ENCODE measurements around the gene PRSS50. TPM values are rescaled to one million over a fixed set of nuclear protein-coding genes. Genes with fewer than 3 reads are reported as not detected.
A peak's percentile ranks its signal among the peaks of the same experiment; 100 is the strongest.

PRSS50 gene
- total RNA-seq, 1 experiment from 2014 or later, result not detected

GRCh38 chr3:46692566-46692990, 25.1 kb downstream of the PRSS50 start:
- DNase-seq (ENCODE audit: low spot score), result peak; percentile 15

- no peak for DNase-seq (ENCODE audit: low spot score)
Observed at GRCh38 chr3:46690798-46691197, 26.9 kb downstream of the PRSS50 start.

- no peak for DNase-seq (ENCODE audit: low spot score)
Observed at GRCh38 chr3:46685446-46685845, 32.2 kb downstream of the PRSS50 start.

- DNase-seq (ENCODE audit: low spot score), result no peak
Observed at GRCh38 chr3:46684891-46685290, 32.8 kb downstream of the PRSS50 start.

GRCh38 chr3:46682974-46683373, 34.7 kb downstream of the PRSS50 start:
- no peak for DNase-seq (ENCODE audit: low spot score)

- no peak for DNase-seq (ENCODE audit: low spot score)
Observed at GRCh38 chr3:46681856-46682540, 35.7 kb downstream of the PRSS50 start.

GRCh38 chr3:46681387-46681786, 36.3 kb downstream of the PRSS50 start:
- DNase-seq (ENCODE audit: low spot score), result no peak

- no peak for DNase-seq (ENCODE audit: low spot score)
Observed at GRCh38 chr3:46680298-46680826, 37.3 kb downstream of the PRSS50 start.

- no peak for DNase-seq (ENCODE audit: low spot score)
Observed at GRCh38 chr3:46679681-46680080, 38.0 kb downstream of the PRSS50 start.

GRCh38 chr3:46678280-46678679, 39.4 kb downstream of the PRSS50 start:
- no peak for DNase-seq (ENCODE audit: low spot score)

GRCh38 chr3:46677411-46677726, 40.3 kb downstream of the PRSS50 start:
- DNase-seq (ENCODE audit: low spot score), result no peak

- DNase-seq (ENCODE audit: low spot score), result no peak
Observed at GRCh38 chr3:46676601-46677410, 40.9 kb downstream of the PRSS50 start.

- DNase-seq (ENCODE audit: low spot score), result no peak
Observed at GRCh38 chr3:46675843-46676567, 41.7 kb downstream of the PRSS50 start.

- no peak for DNase-seq (ENCODE audit: low spot score)
Observed at GRCh38 chr3:46675426-46675825, 42.2 kb downstream of the PRSS50 start.

- no peak for DNase-seq (ENCODE audit: low spot score)
Observed at GRCh38 chr3:46674031-46674845, 43.4 kb downstream of the PRSS50 start.

GRCh38 chr3:46673151-46674030, 44.3 kb downstream of the PRSS50 start:
- no peak for DNase-seq (ENCODE audit: low spot score)

GRCh38 chr3:46672349-46672695, 45.3 kb downstream of the PRSS50 start:
- DNase-seq (ENCODE audit: low spot score), result no peak

- no peak for DNase-seq (ENCODE audit: low spot score)
Observed at GRCh38 chr3:46671541-46672348, 45.9 kb downstream of the PRSS50 start.

- DNase-seq (ENCODE audit: low spot score), result no peak
Observed at GRCh38 chr3:46670891-46671427, 46.7 kb downstream of the PRSS50 start.
